RPMI8226 (cell line): ENCODE measurements around the gene PAWR.
"Not testable (repeated sequence)": the region's sequence is repeated elsewhere in the genome, so short reads cannot be mapped to it uniquely, and the experiment has no call there.

Source experiments
- DNase-seq: peaks from one replicate; pipeline ENCODE4 v3.0.0-alpha.2; 2015

The PAWR gene

DNA sequence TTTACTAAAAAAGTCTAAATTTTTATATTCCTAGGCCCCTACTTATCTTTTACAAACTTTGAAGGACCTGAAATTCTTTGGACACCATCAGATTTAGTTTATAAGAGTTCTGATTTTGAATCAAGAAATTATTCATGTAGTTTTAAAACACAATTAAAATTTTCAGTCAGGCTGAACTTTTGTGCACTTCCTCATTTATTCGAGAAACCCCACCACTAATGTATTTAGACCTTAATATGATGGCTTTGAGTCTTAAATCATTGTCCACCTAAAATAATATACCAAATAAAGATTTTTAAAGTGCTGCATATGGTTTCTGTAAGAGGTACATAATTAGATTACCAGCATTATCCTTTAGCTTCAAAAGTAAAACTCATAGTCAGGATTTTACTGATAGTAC is 103.4 kb downstream of the PAWR start:
- DNase-seq: no peak

DNA sequence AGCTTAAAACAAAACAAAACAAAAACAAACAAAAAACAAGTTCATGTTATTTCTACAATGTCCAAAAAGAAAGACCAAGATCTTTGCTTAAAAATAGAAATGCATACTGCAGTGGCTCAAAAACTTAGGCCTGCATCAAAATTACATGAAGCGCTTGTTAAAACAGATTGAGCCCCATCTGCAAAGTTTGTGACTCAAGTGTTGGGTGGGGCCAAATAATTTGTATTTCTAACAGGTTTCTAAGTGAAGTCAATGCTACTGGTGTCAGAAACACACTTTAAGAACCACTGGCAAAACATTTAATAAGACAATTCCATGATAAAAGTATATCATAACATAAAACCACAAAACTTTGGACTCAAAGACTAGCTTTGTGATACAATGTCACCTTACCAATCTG is 105.6 kb downstream of the PAWR start:
- DNase-seq: no peak

DNA sequence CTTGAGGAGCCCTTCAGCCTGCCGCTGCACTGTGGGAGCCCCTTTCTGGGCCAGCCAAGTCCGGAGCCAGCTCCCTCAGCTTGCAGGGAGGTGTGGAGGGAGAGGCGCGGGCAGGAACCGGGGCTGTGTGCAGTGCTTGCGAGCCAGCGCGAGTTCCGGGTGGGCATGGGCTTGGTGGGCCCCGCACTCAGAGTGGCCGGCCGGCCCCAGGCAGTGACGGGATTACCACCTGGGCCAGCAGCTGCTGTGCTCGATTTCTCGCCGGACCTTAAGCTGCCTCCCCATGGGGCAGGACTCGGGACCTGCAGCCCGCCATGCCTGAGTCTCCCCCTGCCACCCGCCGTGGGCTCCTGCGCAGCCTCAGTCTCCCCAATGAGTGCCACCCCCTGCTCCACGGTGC is 116.9 kb downstream of the PAWR start:
- DNase-seq: no peak

GRCh38 chr12:79569679-79570078 is 121.1 kb downstream of the PAWR start:
- no peak for DNase-seq

- DNase-seq: no peak
Measured at GRCh38 chr12:79567175-79567563, 123.6 kb downstream of the PAWR start.

DNA sequence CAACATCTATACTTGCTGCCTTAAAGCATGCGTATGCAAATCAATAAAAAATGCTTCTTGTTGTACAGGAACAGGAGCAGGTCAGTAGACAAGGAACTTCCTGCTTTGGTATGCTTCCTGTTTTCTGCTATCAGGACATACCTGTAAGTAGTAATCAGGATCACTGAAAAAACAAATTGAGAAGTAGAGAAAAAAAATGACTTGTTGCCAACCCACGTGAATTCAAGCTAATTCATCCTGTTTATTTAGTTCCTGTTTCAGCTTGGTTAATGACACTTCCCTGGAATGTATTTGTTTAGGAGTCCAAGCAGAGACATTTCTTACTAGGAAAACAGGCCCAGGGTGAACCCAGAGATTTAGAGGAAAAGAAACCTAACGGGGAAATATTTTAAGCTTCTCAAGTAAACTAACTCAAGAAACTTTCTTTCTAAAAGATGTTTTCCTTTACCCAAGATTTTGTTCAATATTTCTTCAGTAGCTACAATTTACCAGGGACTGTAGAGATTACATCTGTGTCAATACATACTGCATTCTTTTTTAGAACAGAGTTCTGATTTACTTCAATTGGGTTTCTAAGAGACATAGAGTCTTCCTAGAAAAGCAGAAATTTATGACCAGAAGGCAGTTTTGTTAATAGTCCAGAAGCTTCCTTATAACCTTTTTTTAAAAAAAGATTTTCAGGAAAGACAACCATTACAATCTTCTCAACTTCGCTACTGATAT is 124.2 kb downstream of the PAWR start:
- DNase-seq: no peak

DNA sequence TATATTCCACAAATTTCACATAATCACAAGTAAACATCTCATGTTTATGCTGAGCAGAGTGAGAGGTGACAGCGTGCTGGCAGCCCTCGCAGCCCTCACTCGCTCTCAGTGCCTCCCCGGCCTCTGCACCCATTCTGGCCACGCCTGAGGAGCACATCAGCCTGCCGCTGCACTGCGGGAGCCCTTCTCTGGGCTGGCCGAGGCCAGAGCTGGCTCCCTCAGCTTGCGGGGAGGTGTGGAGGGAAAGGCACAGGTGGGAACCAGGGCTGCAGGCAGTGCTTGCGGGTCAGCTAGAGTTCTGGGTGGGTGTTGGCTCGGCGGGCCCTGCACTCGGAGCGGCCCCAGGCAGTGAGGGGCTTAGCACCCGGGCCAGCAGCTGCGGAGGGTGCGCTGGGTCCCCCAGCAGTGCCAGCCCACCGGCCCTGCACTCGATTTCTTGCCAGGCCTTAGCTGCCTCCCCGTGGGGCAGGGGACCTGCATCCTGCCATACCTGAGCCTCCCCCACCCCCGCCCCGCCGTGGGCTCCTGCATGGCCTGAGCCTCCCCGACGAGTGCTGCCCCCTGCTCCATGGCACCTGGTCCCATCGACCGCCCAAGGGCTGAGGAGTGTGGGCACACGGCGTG is 125.9 kb downstream of the PAWR start:
- DNase-seq: not testable (repeated sequence)

DNA sequence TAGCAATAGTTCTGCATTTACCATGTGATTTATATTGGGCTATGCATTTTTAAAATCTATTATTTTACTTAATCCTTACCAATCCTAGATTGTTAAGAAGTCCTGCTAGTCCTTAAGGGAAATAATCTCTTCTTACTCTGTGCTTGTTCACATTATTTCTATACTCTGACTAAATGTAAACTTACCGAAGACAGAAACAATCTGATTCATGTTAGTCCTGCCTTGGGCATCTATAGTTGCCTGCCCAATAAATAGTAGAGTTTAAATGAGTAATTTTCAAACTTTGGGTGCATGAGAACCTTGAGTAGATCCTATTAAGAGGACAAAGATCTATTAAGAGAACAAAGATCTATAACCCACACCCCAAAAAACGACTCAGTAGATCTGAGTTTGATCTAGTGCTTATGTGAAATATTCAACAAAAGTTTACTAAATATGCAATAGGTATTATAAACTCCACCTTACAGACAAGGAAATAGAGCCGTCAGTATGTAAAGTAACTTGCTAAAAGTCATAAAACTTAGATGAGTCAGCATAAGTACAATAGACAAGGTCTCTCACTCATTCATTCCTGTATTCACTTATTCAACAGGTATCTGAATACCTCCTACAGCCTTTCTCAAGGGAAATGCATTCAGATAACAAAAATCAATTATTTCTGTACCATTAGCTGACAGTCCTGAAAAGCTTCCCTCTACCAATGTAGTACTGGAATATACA is 127.6 kb downstream of the PAWR start:
- DNase-seq: no peak

DNA sequence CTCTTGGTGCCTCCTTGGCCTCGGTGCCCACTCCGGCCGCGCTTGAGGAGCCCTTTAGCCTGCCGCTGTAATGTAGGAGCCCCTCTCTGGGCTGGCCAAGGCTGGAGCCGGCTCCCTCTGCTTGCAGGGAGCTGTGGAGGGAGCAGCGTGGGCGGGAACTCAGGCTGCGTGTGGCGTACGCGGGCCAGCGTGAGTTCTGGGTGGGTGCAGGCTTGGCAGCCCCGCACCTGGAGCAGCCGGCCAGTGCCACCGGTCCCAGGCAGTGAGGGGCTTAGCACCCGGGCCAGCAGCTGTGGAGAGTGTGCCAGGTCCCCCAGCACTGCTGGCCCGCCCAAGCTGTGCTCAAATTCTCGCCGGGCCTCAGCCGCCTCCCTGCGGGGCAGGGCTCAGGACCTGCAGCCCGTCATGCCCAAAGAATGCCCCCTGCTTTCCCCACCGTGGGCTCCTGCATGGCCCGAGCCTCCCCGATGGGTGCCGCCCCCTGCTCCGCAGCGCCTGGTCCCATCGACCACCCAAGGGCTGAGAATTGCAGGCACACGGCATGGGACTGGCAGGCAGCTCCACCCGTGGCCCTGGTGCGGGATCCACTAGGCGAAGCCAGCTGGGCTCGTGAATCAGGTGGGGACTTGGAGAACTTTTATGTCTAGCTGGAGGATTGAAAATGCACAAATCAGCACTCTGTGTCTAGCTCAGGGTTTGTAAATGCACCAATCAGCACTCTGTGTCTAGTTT is 129.2 kb downstream of the PAWR start:
- no peak for DNase-seq

GRCh38 chr12:79560225-79560889 is 130.4 kb downstream of the PAWR start:
- DNase-seq: no peak

DNA sequence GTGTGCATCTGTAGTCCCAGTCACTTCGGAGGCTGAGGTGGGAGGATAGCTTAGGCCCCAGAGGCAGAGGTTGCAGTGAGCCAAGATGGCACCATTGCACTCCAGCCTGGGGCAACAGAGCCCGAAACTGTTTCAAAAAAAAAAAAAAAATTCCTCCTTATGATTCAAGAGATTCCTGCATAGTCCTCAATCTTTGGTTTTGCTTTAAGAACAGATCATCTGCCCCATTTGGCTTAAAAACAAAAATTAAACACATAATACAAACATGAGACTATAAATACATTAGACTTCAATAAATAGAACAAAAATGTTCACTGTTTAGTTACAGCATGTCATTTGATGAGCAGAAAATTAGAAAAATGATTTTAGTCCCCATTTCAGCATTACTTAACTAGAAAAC is 131.2 kb downstream of the PAWR start:
- no peak for DNase-seq

DNA sequence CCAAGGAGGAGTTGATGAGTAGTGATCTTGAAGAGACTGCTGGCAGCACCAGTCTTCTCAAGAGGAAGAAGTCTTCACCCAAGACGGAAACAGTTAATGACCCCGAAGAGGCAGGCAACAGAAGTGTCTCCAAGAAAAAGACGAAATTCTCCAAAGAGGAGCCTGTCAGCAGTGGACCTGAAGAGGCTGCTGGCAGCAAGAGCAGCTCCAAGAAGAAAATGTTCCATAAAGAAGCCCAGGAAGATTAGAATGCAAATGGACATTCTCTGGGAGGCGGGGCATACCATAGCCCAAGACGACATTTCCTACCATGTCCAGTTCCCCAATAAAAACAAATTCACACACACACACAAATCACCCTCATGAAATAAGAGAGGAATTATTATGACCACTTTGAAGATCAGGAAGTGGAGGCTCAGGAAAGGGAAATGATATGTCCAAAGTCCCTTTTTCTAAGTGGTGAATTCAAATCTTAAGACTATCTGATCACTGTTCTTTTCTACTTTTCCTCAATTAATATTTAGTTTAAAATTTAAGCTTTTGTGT is 131.8 kb downstream of the PAWR start:
- no peak for DNase-seq

DNA sequence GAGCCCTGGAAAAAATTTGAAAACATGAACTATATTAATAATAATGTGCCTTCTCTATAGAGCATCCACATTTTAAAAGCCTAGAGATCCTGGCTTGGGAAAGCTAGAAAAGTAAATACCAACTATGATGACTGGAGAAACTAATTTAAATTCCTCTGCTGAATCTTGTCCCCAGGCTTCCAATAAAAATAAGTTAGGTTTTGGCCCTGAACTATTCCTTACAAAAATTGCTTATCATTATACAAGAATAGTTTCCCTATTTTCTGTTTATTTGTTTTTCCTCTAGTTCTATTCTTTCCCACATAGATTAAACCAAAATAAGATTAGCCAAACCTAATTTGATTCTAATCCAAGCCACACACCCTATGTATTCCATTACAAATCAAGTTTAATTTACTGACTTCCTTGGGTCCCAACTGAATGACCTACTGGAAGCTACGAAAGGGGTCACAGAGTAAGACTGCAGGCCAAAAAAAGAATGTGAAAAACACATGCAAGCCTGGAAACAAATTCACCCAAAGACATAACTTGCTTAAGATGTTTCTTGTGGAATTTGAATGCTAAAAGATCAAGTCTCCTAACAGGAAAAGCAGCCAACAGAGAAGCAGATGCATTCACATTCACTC is 133.0 kb downstream of the PAWR start:
- DNase-seq: no peak

DNA sequence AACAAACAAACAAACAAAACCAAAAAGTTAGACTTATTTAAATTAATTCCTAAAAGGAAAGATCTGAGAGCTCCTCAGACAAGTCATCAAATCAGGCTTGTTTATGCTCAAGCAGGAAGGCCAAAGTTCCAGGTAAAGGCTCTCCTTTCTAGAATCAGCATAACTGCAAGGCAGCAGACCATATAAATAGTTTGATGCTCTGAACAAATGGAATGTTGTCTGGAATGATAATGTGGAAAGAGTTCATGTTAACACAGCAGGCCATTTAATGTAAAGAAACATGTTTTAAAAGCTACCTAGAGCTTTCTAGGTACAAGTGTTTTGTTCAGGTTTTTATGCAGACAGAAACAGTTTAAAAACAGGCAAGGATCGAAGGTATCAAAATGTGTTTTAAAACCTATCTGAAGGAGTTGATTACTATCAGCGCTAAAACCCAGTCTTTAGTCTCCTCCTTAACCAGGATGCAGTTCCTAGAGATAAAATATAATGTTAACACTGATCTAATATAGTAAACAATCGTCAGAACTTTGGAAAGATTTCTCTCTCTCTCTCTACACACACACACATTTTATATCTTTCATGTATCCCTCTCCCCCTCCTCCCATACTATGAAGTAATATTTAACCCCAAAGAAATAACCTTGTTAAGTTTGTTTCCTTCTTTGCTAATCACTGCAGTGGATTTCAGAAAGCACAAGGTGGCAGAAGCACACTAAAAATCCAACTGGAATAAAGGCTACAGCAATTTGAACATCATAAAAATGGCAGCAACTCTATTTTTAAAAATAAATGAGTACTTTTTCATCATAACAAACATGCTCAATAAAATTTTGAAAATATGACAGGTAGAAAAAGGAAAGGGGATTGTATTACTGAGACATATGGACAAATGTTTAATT is 135.5 kb downstream of the PAWR start:
- DNase-seq: peak; percentile 7

DNA sequence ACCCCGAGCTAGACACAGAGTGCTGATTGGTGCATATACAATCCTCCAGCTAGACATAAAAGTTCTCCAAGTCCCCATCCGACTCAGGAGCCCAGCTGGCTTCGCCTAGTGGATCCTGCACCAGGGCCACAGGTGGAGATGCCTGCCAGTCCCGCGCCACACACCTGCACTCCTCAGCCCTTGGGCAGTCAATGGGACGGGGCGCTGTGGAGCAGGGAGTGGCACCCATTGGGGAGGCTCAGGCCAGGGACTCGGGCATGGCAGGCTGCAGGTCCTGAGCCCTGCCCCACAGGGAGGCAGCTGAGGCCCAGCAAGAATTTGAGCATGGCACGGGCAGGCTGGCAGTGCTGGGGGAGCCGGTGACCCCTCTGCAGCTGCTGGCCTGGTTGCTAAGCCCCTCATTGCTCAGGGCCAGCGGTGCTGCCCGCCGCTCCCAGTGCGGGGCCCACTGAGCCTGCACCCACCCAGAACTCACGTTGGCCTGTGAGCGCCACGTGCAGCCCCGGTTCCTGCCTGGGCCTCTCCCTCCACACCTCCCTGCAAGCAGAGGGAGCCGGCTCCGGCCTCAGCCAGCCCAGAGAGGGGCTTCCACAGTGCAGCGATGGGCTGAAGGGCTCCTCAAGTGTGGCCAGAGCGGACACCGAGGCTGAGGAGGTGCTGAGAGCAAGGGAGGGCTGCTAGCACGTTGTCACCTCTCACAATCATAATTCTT is 136.7 kb downstream of the PAWR start:
- DNase-seq: no peak

GRCh38 chr12:79552192-79552591 is 138.6 kb downstream of the PAWR start:
- DNase-seq: no peak

- no peak for DNase-seq
Measured at GRCh38 chr12:79549531-79550271, 141.1 kb downstream of the PAWR start.

DNA sequence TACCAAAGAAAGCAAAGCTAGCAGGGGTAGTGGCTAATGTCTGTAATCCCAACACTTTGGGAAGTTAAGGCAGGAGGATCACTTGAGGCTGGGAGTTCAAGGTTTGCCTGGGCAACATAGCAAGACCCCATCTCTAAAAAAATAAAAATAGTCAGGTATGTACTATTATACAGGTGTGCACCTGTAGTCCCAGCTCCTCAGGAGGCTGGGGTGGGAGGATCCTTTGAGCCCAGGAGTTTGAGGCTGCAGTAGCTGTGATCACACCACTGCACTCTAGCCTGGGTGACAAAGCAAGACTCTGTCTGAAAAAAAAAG is 142.2 kb downstream of the PAWR start:
- DNase-seq: no peak

DNA sequence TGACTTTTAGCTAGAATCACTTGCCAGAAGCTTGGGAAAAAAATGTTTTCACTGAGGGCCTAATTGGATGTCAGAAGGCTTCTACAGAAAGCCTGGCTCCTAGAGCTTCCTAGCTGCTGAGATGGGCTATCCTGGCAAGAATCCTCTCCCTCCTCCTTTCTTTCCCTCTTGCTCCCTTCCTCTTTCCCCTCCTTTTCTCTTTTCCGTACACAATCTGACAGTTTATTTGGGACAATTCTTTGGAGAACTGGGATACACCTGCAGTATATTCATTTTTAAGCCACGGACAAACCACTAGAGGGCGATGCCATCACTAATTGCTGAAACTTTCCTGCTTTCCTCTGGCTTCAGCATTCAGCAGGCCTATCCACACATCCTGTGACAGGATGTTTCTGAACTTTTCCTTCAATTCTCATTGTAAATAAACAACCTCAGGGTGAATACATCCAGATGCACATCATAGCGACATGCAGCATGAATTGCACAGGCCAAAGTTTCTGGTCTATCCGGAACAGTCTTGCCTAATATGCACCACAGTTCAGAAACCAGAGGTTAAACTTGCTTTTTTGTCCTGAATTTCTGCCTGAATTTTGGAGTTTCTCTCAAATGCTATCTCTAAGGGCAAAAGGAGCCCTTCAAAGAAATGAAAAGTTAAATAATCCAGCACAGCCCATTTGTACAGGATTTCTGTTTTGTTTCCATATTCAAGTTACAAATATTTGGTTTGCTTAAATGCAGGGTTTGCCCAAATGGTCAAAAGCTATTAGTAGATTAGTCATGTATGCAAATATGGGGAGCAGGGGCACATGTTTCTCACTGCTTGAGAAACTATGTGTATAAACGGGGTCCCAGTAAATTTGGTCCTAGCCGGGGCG is 142.8 kb downstream of the PAWR start:
- peak; percentile 30 for DNase-seq
